ENCODE results near the gene ATP1A1. TPM values are rescaled to one million over a fixed set of nuclear protein-coding genes. Genes with fewer than 3 reads are reported as not detected.

ATP1A1 gene
- total and polyA plus RNA-seq, 2 donors (not counting 1 experiment from before 2014, with no cell fraction given): 141 to 230 TPM

- Histone ChIP-seq H3K27ac (ENCODE audit: insufficient read depth, low read length) (no peak overlapping the region), H3K4me3 (replicated peaks in 1 of 4; ENCODE audit: control extremely low read depth in 1 of 4, insufficient read depth in 1 of 4, low read depth in 3 of 4, low read length in 4 of 4) (no peak overlapping the region), H2AFZ (ENCODE audit: low read length) (no peak overlapping the region), H3K36me3 (ENCODE audit: control insufficient read depth, insufficient read depth, low read length) (no peaks in the 10 kb centered on the region), H3K27me3 (ENCODE audit: control insufficient read depth, insufficient read depth, low read length) (no peaks in the 10 kb centered on the region), H3K9me3 (ENCODE audit: control insufficient read depth, insufficient read depth, low read depth, low read length) (no peaks in the 10 kb centered on the region), H3K4me2 (ENCODE audit: extremely low read depth, insufficient read depth, low read length) (no peak overlapping the region), H3K79me2 (ENCODE audit: control insufficient read depth, insufficient read depth, low read length) (no peaks in the 10 kb centered on the region), H3K9ac (ENCODE audit: insufficient read depth, low read length) (no peak overlapping the region), H4K20me1 (ENCODE audit: control insufficient read depth, extremely low read depth, insufficient read depth, low read length) (no peaks in the 10 kb centered on the region), H3K4me1 (ENCODE audit: control insufficient read depth, extremely low read depth, insufficient read depth, low read length) (no peaks in the 10 kb centered on the region)
- TF ChIP-seq EZH2 (IDR thresholded peaks at IDR 0.05; ENCODE audit: low read length, missing control alignments): no peak
- TF ChIP-seq CTCF (conservative IDR thresholded peaks at IDR 0.05 in 1 of 2, IDR thresholded peaks at IDR 0.05 in 1 of 2; ENCODE audit: low read depth in 1 of 2, low read length in 2 of 2): no peak
- DNase-seq (ENCODE audit: low read depth in 2 of 2): no peak
Measured at GRCh38 chr1:116446686-116447085, 73.6 kb downstream of the ATP1A1 start.

GRCh38 chr1:116448785-116449385, 75.8 kb downstream of the ATP1A1 start:
- H3K4me1 ChIP-seq (ENCODE audit: control insufficient read depth, extremely low read depth, insufficient read depth, low read length): no peaks in the 10 kb centered on the region
- no peak for TF ChIP-seq CTCF (conservative IDR thresholded peaks at IDR 0.05 in 1 of 2, IDR thresholded peaks at IDR 0.05 in 1 of 2; ENCODE audit: low read depth in 1 of 2, low read length in 2 of 2)

GRCh38 chr1:116449578-116449977, 76.5 kb downstream of the ATP1A1 start:
- Histone ChIP-seq H3K4me3 (replicated peaks in 1 of 4; ENCODE audit: control extremely low read depth in 1 of 4, insufficient read depth in 1 of 4, low read depth in 3 of 4, low read length in 4 of 4) (no peak overlapping the region), H2AFZ (ENCODE audit: low read length) (no peak overlapping the region), H3K9ac (ENCODE audit: insufficient read depth, low read length) (no peak overlapping the region), H3K79me2 (ENCODE audit: control insufficient read depth, insufficient read depth, low read length) (no peaks in the 10 kb centered on the region), H3K9me3 (ENCODE audit: control insufficient read depth, insufficient read depth, low read depth, low read length) (no peaks in the 10 kb centered on the region), H3K27ac (ENCODE audit: insufficient read depth, low read length) (no peak overlapping the region), H4K20me1 (ENCODE audit: control insufficient read depth, extremely low read depth, insufficient read depth, low read length) (no peaks in the 10 kb centered on the region), H3K4me2 (ENCODE audit: extremely low read depth, insufficient read depth, low read length) (no peak overlapping the region), H3K27me3 (ENCODE audit: control insufficient read depth, insufficient read depth, low read length) (no peaks in the 10 kb centered on the region), H3K36me3 (ENCODE audit: control insufficient read depth, insufficient read depth, low read length) (no peaks in the 10 kb centered on the region), H3K4me1 (ENCODE audit: control insufficient read depth, extremely low read depth, insufficient read depth, low read length) (no peaks in the 10 kb centered on the region)
- no peak for TF ChIP-seq CTCF (conservative IDR thresholded peaks at IDR 0.05 in 1 of 2, IDR thresholded peaks at IDR 0.05 in 1 of 2; ENCODE audit: low read depth in 1 of 2, low read length in 2 of 2)
- TF ChIP-seq EZH2 (IDR thresholded peaks at IDR 0.05; ENCODE audit: low read length, missing control alignments): no peak
- DNase-seq (ENCODE audit: low read depth in 2 of 2): no peak

More at GRCh38 chr1:116448785-116449385, 75.8 kb downstream of the ATP1A1 start:
- no peaks in the 10 kb centered on the region for H3K36me3 ChIP-seq (ENCODE audit: control insufficient read depth, insufficient read depth, low read length)
- H4K20me1 ChIP-seq (ENCODE audit: control insufficient read depth, extremely low read depth, insufficient read depth, low read length): no peaks in the 10 kb centered on the region
- H3K4me3 ChIP-seq (replicated peaks in 1 of 4; ENCODE audit: control extremely low read depth in 1 of 4, insufficient read depth in 1 of 4, low read depth in 3 of 4, low read length in 4 of 4): no peak overlapping the region
- no peaks in the 10 kb centered on the region for H3K27me3 ChIP-seq (ENCODE audit: control insufficient read depth, insufficient read depth, low read length)
- H3K27ac ChIP-seq (ENCODE audit: insufficient read depth, low read length): no peak overlapping the region
- no peak overlapping the region for H3K4me2 ChIP-seq (ENCODE audit: extremely low read depth, insufficient read depth, low read length)
- no peak overlapping the region for H2AFZ ChIP-seq (ENCODE audit: low read length)
- DNase-seq (ENCODE audit: low read depth in 2 of 2): no peak
- no peaks in the 10 kb centered on the region for H3K9me3 ChIP-seq (ENCODE audit: control insufficient read depth, insufficient read depth, low read depth, low read length)
- no peaks in the 10 kb centered on the region for H3K79me2 ChIP-seq (ENCODE audit: control insufficient read depth, insufficient read depth, low read length)
- no peak overlapping the region for H3K9ac ChIP-seq (ENCODE audit: insufficient read depth, low read length)
